Osteocyte (in vitro differentiated cells): ENCODE data around the gene TP53AIP1. TPM values are rescaled to one million over a fixed set of nuclear protein-coding genes. Genes with fewer than 3 reads are reported as not detected.

Source experiments
- DNase-seq: peaks from one replicate; pipeline ENCODE4 v3.0.0; 2021; ENCODE audit warnings: mixed read lengths; ENCODE audit not compliant: unreplicated experiment; ENCODE audit errors: extremely low spot score
- H3K27ac Mint-ChIP-seq: one replicate; pipeline ENCODE4 v1.8.0; 2021; ENCODE audit warnings: mild to moderate bottlenecking, mixed read lengths; ENCODE audit not compliant: unreplicated experiment
- H3K27me3 Mint-ChIP-seq: one replicate; pipeline ENCODE4 v1.8.0; 2021; ENCODE audit warnings: mixed read lengths; ENCODE audit not compliant: unreplicated experiment
- H3K36me3 Mint-ChIP-seq: one replicate; pipeline ENCODE4 v1.8.0; 2021; ENCODE audit warnings: mixed read lengths; ENCODE audit not compliant: unreplicated experiment
- H3K4me1 Mint-ChIP-seq: one replicate; pipeline ENCODE4 v1.8.0; 2021; ENCODE audit warnings: mixed read lengths; ENCODE audit not compliant: unreplicated experiment
- H3K4me3 Mint-ChIP-seq: one replicate; pipeline ENCODE4 v1.8.0; 2021; ENCODE audit warnings: mild to moderate bottlenecking, moderate library complexity, mixed read lengths; ENCODE audit not compliant: unreplicated experiment
- H3K9me3 Mint-ChIP-seq: one replicate; pipeline ENCODE4 v1.8.0; 2021; ENCODE audit warnings: mixed read lengths; ENCODE audit not compliant: unreplicated experiment
- CTCF ChIP-seq: fragments of 200-600 bp; sonication (generic); IDR thresholded peaks from 2 replicates; pipeline ENCODE4 v1.5.0; 2021; ENCODE audit warnings: antibody characterized with exemption, mild to moderate bottlenecking, moderate library complexity
- total RNA-seq: library from RNA; stranded (reverse); gene quantifications from 2 replicates; pipeline ENCODE4 v1.2.1, GENCODE V29; 2021

TP53AIP1 gene
- total RNA-seq, 1 donor from 2014 or later = not detected

DNA sequence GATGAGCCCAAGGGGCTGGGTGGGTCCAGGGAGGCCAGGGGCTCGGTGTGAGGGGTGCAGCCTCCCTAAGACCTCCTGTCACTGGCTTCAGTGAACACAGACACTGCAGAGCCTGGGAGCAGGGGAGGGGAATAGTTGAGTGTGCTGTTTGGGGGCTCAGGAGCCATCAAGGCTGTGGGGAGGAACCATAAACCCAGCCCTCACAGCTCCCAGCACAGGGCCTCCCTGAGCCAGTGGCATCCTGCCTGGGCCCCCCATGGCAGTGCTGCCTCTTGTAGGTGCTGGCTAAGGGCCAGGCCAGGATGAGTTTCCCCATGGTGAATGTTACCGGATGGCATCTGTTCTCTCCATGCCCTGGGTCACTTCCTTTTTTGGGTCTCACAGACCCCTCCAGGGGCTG, 26.0 kb downstream of the TP53AIP1 start:
- peaks cover 50% of the 10 kb centered on the region for H3K27me3 Mint-ChIP-seq
- H3K27ac Mint-ChIP-seq = no peak overlapping the region
- H3K9me3 Mint-ChIP-seq = no peaks in the 10 kb centered on the region
- no peak overlapping the region for H3K4me3 Mint-ChIP-seq
- H3K4me1 Mint-ChIP-seq = no peaks in the 10 kb centered on the region
- no peaks in the 10 kb centered on the region for H3K36me3 Mint-ChIP-seq
- no peak for TF ChIP-seq CTCF
- DNase-seq = no peak

DNA sequence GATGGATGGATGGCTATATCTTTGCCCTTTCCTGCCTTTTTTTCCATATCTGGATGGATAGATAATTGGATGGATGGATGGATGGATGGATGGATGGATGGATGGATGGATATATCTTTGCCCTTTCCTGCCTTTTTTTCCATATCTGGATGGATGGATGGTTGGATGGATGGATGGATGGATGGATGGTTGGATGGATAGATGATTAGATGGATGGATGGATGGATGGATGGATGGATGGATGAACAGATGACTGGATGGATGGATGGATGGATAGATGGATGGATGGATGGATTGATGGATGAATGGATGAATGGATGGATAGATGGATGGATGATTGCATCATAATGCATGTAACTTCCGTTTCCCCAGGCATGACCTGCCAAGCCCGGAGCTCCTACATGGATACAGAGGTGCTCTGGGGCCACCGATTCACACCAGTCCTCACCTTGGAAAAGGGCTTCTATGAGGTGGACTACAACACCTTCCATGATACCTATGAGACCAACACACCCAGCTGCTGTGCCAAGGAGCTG, 26.6 kb downstream of the TP53AIP1 start:
- no peak for TF ChIP-seq CTCF
- H3K4me1 Mint-ChIP-seq = no peaks in the 10 kb centered on the region
- DNase-seq = no peak
- no peak overlapping the region for H3K27ac Mint-ChIP-seq
- H3K4me3 Mint-ChIP-seq = no peak overlapping the region
- H3K9me3 Mint-ChIP-seq = no peaks in the 10 kb centered on the region
- H3K27me3 Mint-ChIP-seq = peaks cover 49% of the 10 kb centered on the region
- no peaks in the 10 kb centered on the region for H3K36me3 Mint-ChIP-seq

DNA sequence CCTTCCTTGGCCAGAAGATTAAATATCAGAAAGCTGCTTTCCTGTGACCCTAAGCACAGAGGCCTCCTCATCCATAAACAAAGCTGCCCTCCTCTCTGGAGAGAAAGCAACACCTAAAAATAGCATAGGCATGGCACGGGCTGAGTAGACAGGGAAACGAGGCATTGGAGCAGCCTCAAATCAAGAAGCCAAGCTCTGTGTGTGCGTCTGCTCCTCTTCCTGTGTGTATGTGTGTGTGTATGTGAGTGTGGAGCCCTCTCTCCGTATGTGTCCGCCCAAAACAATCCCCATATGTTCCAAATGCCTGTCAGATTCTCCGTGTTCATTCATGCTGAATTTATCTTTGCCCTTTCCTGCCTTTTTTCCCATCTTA, 27.5 kb downstream of the TP53AIP1 start:
- no peak for DNase-seq
- Mint-ChIP-seq H3K9me3 (no peaks in the 10 kb centered on the region), H3K27ac (no peak overlapping the region), H3K36me3 (no peaks in the 10 kb centered on the region), H3K27me3 (peaks cover 40% of the 10 kb centered on the region), H3K4me1 (peaks cover 4% of the 10 kb centered on the region), H3K4me3 (no peak overlapping the region)
- TF ChIP-seq CTCF = no peak

- no peak for TF ChIP-seq CTCF
- no peak for DNase-seq
- H3K4me3 Mint-ChIP-seq = no peak overlapping the region
These were observed 28.2 kb downstream of the TP53AIP1 start for GRCh38 chr11:128914216-128915148.

GRCh38 chr11:128913806-128914205, 28.9 kb downstream of the TP53AIP1 start:
- Mint-ChIP-seq H3K27me3 (peaks cover 31% of the 10 kb centered on the region), H3K4me3 (no peak overlapping the region), H3K4me1 (peaks cover 4% of the 10 kb centered on the region), H3K36me3 (no peaks in the 10 kb centered on the region), H3K27ac (no peak overlapping the region), H3K9me3 (no peaks in the 10 kb centered on the region)
- no peak for DNase-seq
- no peak for TF ChIP-seq CTCF

More at GRCh38 chr11:128914216-128915148, 28.2 kb downstream of the TP53AIP1 start:
- Mint-ChIP-seq H3K9me3 (no peaks in the 10 kb centered on the region), H3K27ac (no peak overlapping the region), H3K36me3 (no peaks in the 10 kb centered on the region), H3K27me3 (peaks cover 35% of the 10 kb centered on the region), H3K4me1 (peaks cover 4% of the 10 kb centered on the region)
